ENCODE measurements around the gene MOB2. TPM values are rescaled to one million over a fixed set of nuclear protein-coding genes. Genes with fewer than 3 reads are reported as not detected.

The MOB2 gene
- total RNA-seq, 2 donors from 2014 or later = 31.4 to 87.7 TPM

DNA sequence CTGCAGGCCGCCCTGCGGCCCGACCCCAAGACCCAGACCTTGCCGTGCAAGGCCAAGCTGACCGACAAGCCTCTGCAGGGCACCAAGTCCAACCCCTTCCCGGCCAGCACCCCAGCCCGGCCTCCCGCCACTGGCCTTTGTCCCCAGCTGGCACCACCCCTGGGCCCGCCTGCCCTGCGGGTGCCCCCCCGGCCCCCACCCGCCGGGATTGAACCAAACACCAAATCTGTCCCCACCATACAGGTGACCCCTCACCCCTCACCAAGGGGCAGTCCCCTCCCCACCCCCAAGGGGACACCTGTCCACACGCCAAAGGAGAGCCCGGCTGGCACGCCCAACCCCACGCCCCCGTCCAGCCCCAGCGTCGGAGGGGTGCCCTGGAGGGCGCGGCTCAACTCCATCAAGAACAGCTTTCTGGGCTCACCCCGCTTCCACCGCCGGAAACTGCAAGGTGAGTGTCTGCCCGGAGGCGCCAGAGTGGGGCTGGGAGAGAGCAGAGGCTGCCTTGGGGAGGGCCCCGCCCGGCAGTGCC lies 36.2 kb downstream of the MOB2 start:
- Histone ChIP-seq H3K4me3 (no peak overlapping the region), H3K27ac (no peak overlapping the region), H3K9me3 (no peaks in the 10 kb centered on the region), H3K36me3 (no peaks in the 10 kb centered on the region), H3K4me1 (ENCODE audit: control insufficient read depth in 1 of 2, low read depth in 2 of 2) (no peaks in the 10 kb centered on the region), H3K27me3 (replicated peaks; ENCODE audit: insufficient read depth) (no peaks in the 10 kb centered on the region)
- no peak for TF ChIP-seq CTCF (IDR thresholded peaks at IDR 0.05)
- DNase-seq (ENCODE audit: low spot score) (no peak), ATAC-seq (ENCODE audit: insufficient number of reproducible peaks, low FRiP score, low read depth) (no peak)

DNA sequence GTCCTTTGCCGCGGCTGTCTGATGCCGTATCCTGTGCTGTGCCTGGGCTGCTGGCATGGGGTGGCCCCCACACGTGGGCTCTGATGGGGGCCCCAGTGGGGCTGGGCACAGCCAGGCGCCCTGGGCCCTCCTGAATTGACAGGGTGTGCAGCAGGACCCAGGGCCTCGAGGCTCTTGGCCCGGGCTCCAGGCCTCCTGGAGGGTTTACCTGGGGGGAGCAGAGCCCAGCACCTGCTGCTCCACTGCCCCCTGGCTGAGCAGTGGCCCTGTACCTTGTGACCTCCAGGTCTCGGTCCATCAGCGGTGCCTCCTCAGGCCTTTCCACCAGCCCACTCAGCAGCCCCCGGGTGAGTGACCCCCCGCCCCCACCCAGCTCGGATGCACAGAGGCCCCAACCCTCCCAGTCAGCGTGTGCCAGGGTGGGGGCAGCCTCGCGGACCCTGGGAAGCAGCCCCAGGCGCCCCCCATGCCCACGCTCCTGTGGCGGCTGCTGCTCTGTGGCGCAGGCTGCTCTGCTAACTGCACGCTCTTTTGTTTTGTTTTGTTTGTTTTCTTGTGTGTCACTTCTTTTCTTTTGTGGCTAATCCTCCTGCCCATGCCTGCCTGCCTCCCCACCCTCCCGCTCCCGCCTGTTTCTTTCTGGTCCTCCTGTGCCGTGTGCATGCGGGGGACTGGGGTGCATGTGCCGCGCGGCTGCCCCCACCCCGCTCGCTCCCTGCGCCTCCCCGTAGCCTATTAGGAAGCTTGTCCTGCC lies 36.9 kb downstream of the MOB2 start:
- H3K4me3 ChIP-seq = no peak overlapping the region
- H3K4me1 ChIP-seq (ENCODE audit: control insufficient read depth in 1 of 2, low read depth in 2 of 2) = no peaks in the 10 kb centered on the region
- H3K36me3 ChIP-seq = no peaks in the 10 kb centered on the region
- TF ChIP-seq CTCF (IDR thresholded peaks at IDR 0.05) = no peak
- no peak for DNase-seq (ENCODE audit: low spot score)
- no peak for ATAC-seq (ENCODE audit: insufficient number of reproducible peaks, low FRiP score, low read depth)
- no peak overlapping the region for H3K27ac ChIP-seq
- no peaks in the 10 kb centered on the region for H3K9me3 ChIP-seq
- no peaks in the 10 kb centered on the region for H3K27me3 ChIP-seq (replicated peaks; ENCODE audit: insufficient read depth)

DNA sequence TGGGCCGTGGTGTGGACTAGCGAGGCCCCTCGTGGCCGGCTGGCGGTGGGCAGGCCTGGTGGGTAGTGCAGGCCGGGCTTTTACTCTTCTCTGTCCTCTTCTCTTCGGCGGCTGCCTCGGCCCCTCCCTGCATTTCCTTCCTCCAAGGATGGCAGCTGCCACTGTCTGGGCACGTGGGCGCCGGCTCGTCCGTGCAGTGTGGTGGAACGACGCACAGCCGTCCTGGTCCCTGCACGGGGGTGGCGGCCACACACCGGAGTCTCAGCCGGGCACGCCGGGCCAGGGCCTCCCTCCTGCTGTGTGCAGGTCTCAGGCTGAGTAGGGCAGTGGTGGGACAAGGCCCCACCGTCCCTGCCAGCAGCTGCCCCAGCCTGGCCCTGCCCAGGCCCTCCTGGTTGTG lies 37.7 kb downstream of the MOB2 start:
- DNase-seq (ENCODE audit: low spot score) = no peak
- H3K27ac ChIP-seq = no peak overlapping the region
- no peaks in the 10 kb centered on the region for H3K27me3 ChIP-seq (replicated peaks; ENCODE audit: insufficient read depth)

GRCh38 chr11:1447845-1448825 lies 38.4 kb downstream of the MOB2 start:
- H3K4me3 ChIP-seq = no peak overlapping the region
- no peak for TF ChIP-seq CTCF (IDR thresholded peaks at IDR 0.05)
- H3K9me3 ChIP-seq = no peaks in the 10 kb centered on the region
- no peaks in the 10 kb centered on the region for H3K36me3 ChIP-seq
- H3K4me1 ChIP-seq (ENCODE audit: control insufficient read depth in 1 of 2, low read depth in 2 of 2) = no peaks in the 10 kb centered on the region
- DNase-seq (ENCODE audit: low spot score) (no peak), ATAC-seq (ENCODE audit: insufficient number of reproducible peaks, low FRiP score, low read depth) (no peak)
- H3K27ac ChIP-seq = no peak overlapping the region
- H3K27me3 ChIP-seq (replicated peaks; ENCODE audit: insufficient read depth) = no peaks in the 10 kb centered on the region

More for the DNA sequence above, 37.7 kb downstream of the MOB2 start:
- H3K4me1 ChIP-seq (ENCODE audit: control insufficient read depth in 1 of 2, low read depth in 2 of 2) = no peaks in the 10 kb centered on the region
- H3K4me3 ChIP-seq = no peak overlapping the region
- no peaks in the 10 kb centered on the region for H3K9me3 ChIP-seq
- H3K36me3 ChIP-seq = no peaks in the 10 kb centered on the region
- no peak for TF ChIP-seq CTCF (IDR thresholded peaks at IDR 0.05)
- ATAC-seq (ENCODE audit: insufficient number of reproducible peaks, low FRiP score, low read depth) = no peak

DNA sequence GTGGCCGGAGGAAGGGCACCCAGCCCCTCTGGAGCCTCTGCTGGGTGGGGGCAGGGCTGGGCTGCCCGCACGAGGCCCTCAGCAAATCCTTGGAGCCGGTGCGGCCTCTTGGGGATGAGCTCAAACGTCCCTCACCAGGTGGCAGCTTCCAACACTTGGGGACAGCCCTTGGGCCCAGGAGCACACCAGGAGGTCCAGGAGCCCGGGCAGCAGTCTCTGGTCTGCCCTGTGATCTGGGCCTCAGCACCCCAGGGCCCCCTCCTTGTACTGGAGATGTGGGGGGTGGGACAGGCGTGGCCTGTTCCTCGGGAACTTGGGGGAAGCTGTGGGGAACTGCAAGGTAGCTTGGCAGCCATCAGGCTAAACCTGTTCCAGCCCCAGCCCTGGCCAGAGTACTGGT lies 40.0 kb downstream of the MOB2 start:
- ATAC-seq (ENCODE audit: insufficient number of reproducible peaks, low FRiP score, low read depth) (no peak), DNase-seq (ENCODE audit: low spot score) (no peak)
- no peaks in the 10 kb centered on the region for H3K27me3 ChIP-seq (replicated peaks; ENCODE audit: insufficient read depth)
- no peak overlapping the region for H3K4me3 ChIP-seq
- no peaks in the 10 kb centered on the region for H3K4me1 ChIP-seq (ENCODE audit: control insufficient read depth in 1 of 2, low read depth in 2 of 2)
- no peaks in the 10 kb centered on the region for H3K36me3 ChIP-seq
- H3K9me3 ChIP-seq = no peaks in the 10 kb centered on the region
- no peak overlapping the region for H3K27ac ChIP-seq
- no peak for TF ChIP-seq CTCF (IDR thresholded peaks at IDR 0.05)

All from thoracic aorta (tissue), 2 donors.